Stimulated activated CD4-positive, alpha-beta T cell treated with anti-CD3 and anti-CD28 coated beads, Interleukin-12 subunit alpha, Interleukin-12 subunit beta, amount 100 ng/mL, for 24 hours (primary cell): Measurements from ENCODE around the gene TVP23A.

Experiments used
- DNase-seq, 2 experiments: peaks; one replicate each; pipeline ENCODE4 v3.0.0-alpha.2; 2020; ENCODE audit warnings: low read depth in 2 of 2

The TVP23A gene

GRCh38 chr16:10817963-10818941 lies at the start of gene TVP23A:
TSS of gene TVP23A (minus strand) at chr16:10818794. CDS start at chr16:10818493, 301 bp downstream.
- no peak for DNase-seq

DNA sequence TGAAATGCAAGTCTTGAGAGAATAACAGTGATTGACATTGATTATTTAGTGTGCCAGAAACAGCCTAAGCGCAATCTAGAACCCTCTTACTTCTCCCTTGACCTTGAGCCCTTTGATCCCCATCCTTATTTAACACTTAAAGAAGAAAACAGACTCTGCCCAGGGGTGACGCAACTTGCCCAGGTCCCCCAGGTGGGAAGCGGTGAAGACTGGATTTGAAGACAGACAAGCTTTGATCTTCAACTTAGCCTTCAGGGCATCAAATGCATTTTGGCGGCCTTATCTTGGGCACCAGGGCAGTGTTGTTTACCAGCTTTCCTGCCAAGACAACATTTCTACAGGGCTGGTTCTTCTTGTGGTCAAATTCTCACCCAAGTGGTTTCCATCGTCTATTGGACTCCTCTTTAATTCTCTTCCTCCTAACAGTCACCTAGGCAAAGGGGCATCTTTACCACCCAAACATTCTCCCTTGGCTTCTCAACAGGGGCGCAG lies 49.6 kb upstream of the TVP23A start:
- DNase-seq: no peak

DNA sequence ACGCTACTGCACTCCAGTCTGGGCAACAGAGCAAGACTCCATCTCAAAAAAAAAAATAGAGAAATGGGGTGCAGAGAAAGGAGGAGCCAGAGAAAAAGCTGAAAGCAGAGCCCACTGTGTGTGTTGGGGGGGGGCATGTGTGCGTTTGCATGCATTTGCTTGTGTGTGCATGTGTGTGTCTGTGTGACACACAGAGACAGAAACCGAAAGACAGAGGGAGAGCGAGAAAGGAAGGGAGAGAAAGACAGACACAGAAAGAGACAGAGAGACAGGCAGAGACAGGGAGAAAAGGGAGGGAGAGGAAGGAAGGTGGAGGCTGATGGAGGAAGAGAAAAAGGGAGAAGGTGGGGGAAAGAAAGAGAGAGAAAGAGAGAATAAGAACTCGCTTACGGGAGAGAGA lies 48.6 kb upstream of the TVP23A start:
- no peak for DNase-seq

- DNase-seq: no peak
These were observed 47.7 kb upstream of the TVP23A start for GRCh38 chr16:10865991-10866966.

GRCh38 chr16:10862438-10862837 lies 43.8 kb upstream of the TVP23A start:
- no peak for DNase-seq

- no peak for DNase-seq
These were observed 41.1 kb upstream of the TVP23A start for GRCh38 chr16:10859658-10860057.

DNA sequence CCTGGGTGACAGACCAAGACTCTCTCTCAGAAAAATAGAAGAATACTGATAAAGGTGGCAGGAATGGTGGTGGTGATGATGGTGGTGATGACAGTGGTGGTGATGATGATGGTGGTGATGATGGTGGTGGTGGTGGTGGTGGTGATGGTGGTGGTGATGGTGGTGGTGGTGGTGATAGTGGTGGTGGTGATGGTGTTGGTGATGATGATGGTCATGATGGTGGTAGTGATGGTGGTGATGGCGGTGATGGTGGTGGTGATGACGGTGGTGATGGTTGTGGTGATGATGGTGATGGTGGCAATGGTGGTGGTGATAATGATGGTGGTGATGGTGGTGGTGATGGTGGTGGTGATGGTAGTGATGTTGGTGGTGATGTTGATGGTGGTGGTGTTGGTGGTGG lies 40.4 kb upstream of the TVP23A start:
- DNase-seq: no peak

- no peak for DNase-seq
These were observed 39.6 kb upstream of the TVP23A start for GRCh38 chr16:10858203-10858602.

DNA sequence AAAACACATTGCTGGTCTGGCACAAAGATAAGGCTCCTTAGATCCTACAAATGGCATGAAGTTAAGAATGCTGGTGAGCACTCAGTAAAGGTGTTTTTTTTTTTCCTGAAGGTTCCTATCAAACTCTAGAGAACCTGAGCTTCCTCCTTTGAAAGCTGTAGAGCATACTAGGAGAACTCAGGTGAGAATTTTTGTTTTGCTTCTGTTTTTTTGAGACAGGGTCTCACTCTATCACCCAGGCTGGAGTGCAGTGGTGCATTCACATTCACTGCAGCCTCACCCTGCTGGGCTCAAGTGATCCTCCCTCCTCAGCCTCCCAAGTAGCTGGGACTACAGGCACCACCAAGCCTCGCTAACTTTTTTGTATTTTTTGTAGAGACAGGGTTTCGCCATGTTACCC lies 37.4 kb upstream of the TVP23A start:
- DNase-seq: no peak

GRCh38 chr16:10852948-10853347 lies 34.4 kb upstream of the TVP23A start:
- DNase-seq: no peak

GRCh38 chr16:10852286-10852685 lies 33.7 kb upstream of the TVP23A start:
- DNase-seq: no peak

GRCh38 chr16:10851512-10851911 lies 32.9 kb upstream of the TVP23A start:
- DNase-seq: no peak

- DNase-seq: no peak
These were observed 31.9 kb upstream of the TVP23A start for GRCh38 chr16:10850478-10850850.

DNA sequence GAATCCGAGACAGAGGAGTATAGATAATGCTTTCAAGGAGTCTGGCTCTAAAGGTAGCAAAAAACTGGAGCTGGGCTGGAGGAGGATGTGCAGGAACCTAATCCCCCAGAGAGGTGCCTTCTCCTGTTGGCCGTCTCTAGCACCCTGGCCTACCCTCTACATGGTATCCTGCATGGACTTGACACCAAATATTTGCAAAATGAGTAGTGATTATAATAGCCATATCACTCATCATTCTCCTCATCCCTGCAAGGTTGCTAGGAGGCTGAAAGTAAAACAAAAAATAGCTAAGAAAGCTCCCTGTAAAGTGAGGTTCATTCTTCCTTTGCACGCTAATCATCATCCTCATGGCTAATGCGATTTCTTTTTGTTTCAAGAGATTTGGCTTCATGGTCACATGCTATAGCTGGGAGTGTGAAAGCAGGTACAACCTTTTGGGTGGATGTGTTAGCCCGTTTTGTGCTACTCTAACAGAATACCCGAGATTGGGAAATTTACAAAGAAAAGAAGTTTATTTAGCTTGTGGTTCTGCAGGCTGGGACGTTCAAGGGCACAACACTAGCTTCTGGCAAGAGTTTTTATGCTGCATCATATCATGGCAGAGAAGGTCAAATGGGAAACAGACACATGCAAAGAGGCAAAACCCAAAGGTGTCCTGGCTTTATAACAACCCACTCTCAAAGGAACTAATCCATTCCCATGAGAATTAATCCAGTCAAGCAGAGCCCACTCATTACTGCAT lies 31.3 kb upstream of the TVP23A start:
- no peak for DNase-seq

DNA sequence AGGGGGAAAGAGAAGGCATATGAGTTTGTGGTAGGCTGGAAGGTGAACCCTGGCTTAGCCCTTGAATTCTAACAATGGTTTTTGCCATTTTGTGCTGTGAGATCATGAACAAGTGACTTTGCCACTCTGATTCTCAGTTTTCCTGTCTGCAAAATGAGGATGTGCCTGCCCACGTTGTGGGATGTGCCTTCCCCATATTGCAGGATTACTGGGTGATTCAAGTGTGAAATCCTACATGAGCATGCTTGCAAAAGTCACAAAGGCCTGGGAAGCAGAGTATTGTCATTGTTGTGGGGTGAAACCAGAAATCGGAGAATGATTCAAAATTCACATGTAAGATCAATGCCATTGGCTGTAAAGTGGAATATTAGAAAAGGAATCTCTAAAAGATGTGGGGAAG lies 28.6 kb upstream of the TVP23A start:
- DNase-seq: no peak

GRCh38 chr16:10846213-10846998 lies 27.8 kb upstream of the TVP23A start:
- DNase-seq: no peak

DNA sequence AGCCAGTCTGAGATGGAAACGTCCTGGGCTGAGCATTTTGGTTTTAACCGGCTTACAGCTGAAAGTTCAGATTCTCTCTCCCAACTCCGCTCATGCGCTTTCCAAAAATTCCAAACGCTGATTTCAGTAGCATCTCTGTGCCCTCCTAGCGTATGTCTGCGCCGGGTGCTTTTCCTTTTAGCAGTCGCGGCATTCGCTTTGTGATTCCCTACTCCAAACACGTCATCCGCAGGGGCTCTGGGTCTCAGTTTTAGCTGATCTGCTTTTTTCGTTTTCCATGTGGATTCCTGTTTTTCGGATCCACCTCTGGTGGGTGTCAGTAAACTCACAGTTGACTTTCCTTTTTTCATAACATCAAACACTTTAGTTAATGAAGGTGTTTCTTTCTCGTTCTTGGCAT lies 22.1 kb upstream of the TVP23A start:
- DNase-seq: no peak

GRCh38 chr16:10839279-10839666 lies 20.7 kb upstream of the TVP23A start:
- DNase-seq: no peak

- no peak for DNase-seq
These were observed 20.2 kb upstream of the TVP23A start for GRCh38 chr16:10838621-10839278.

- no peak for DNase-seq
These were observed 17.7 kb upstream of the TVP23A start for GRCh38 chr16:10836174-10836853.
